ENCODE data around the gene CXCL14.
"Not testable (repeated sequence)": the region's sequence is repeated elsewhere in the genome, so short reads cannot be mapped to it uniquely, and the experiment has no call there.

The CXCL14 gene

GRCh38 chr5:135543001-135543484 is 35.7 kb downstream of the CXCL14 start:
- no peak for DNase-seq (ENCODE audit: low read depth)

- DNase-seq (ENCODE audit: low read depth), result no peak
Measured at GRCh38 chr5:135541807-135542502, 36.8 kb downstream of the CXCL14 start.

- DNase-seq (ENCODE audit: low read depth), result no peak
Measured at GRCh38 chr5:135539430-135540005, 39.3 kb downstream of the CXCL14 start.

- no peak for DNase-seq (ENCODE audit: low read depth)
Measured at GRCh38 chr5:135538261-135538660, 40.5 kb downstream of the CXCL14 start.

GRCh38 chr5:135537745-135538144 is 41.0 kb downstream of the CXCL14 start:
- no peak for DNase-seq (ENCODE audit: low read depth)

- no peak for DNase-seq (ENCODE audit: low read depth)
Measured at GRCh38 chr5:135537271-135537670, 41.5 kb downstream of the CXCL14 start.

DNA sequence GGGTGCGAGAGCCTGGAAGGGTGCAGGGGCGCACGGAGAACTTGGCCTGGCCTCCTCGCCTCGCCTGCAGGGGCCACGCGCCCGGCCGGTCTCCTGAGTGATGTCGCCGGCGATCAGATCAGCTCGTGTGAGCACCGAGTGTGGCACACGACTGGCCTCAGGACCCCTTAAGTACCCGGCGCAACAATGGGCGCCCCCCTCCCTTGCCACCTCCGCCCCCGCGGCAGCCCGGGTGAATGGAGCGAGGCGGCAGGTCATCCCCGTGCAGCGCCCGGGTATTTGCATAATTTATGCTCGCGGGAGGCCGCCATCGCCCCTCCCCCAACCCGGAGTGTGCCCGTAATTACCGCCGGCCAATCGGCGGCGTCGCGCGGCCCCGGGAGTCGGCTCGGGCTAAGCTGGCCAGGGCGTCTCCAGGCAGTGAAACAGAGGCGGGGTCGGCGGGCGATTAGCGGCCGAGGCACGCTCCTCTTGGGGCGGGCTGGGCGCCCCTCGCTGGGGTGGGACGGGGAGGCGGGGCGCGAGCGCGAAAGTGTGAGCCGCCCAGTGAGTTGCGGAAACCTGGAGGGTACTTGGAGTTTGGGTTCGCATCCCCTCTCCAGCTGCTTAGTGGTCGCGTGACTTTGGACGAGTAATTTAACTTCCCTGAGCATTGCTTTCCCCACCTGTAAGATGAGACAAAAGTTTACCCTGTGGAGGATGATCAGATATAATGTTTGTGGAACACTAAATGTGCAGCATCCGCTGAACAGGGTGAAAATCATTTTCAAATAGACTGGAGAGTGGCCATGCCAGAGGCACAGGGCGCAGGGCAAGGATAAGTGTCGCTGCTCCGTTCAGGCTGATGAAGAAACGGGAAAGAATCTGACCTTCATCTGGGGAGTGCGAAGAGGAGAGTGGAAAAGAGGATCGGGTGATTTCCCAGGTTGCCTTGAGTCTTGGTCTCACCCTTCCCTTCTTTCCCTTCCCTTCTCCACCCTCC is 42.7 kb downstream of the CXCL14 start, which contains the start of gene NEUROG1:
Gene NEUROG1, minus strand, starts transcription at position 145 of the 982 bp plus-strand sequence. CDS start 274 bp downstream, outside the sequence.
- no peak for DNase-seq (ENCODE audit: low read depth)

GRCh38 chr5:135535420-135535819 is 43.4 kb downstream of the CXCL14 start:
- no peak for DNase-seq (ENCODE audit: low read depth)

- DNase-seq (ENCODE audit: low read depth), result no peak
Measured at GRCh38 chr5:135534609-135535419, 44.0 kb downstream of the CXCL14 start.

DNA sequence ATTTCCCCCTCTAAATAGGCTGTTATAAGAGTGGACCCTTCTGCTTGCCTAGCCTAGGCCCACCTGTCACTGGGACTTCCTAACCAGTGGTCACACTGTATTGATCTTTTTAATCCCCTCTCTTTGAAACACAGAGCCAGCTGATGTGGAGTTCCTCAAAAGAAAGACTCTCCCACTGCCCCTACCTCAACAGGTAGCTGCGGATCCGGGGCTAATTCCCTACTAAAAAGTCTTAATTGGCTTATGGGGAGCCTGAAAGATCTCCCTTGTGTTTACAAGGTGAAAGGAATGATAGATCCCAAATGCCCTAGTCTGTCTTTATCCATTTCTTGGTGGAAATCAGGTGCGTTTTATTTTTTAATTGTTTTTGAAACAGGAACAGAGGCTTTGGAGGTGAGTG is 45.0 kb downstream of the CXCL14 start:
- DNase-seq (ENCODE audit: low read depth), result no peak

DNA sequence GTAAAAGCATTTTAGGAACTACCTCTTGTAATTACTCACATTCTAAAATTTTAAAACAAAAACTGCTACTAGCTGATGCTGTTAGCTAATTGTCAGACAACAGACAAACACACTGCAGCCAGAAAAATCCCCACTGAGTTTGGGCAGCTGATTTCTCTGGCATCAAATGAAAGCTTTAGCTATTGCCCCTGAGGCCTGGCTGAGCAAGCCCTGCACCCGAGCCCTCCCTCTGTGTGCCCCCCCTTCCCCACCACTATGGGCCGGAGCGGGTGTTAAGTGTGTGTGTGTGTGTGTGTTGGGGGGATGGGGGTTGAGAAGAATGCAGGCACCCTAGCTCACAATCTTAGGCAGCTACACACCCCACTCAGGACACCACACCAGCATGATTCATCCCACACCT is 45.5 kb downstream of the CXCL14 start:
- DNase-seq (ENCODE audit: low read depth), result no peak

- DNase-seq (ENCODE audit: low read depth), result not testable (repeated sequence)
Measured at GRCh38 chr5:135529576-135529975, 49.2 kb downstream of the CXCL14 start.

DNA sequence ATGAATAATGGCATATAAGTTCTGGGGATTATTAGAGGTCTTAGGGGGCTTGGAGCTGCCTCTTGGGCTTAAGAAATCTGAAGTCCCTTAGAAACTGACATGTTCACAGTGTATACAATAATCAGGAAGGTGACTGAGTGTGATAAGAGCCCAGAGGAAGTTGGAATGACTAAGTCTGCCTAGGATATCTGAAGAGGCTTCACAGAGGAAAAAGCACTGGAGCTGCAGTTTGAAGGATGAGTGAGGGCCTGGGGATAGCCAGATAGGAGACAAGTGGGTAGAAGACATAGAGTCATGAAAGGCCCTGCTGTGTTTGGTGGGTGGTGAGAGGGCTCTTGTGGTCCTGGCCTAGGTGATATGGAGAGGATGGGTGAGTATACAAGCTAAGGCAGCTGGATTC is 51.9 kb downstream of the CXCL14 start:
- DNase-seq (ENCODE audit: low read depth), result no peak

DNA sequence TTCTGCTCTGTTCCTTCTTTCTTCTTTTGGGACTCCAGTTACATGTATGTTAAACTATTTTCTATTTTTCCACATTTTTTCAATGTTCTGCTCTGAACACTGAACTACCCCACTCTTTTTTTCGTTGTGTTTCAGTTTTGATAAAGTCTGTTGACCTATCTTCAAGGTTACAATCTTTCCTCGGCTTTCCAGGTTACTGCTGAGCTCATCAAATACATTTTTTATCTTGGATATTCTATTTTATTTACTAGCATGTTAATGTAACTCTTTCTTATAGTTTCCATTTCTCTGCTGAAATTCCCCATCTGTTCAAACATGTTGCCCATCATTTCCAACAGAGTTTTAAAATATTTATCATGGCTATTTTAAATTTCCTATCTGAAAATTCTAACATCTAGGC is 56.8 kb downstream of the CXCL14 start:
- DNase-seq (ENCODE audit: low read depth), result no peak

Data from iris pigment epithelial cell (primary cell).